HG02678 (cell line): ENCODE measurements around the gene PHOX2B.

Experiments
- ATAC-seq: cut with Tn5 transposase; IDR thresholded peaks from one replicate; pipeline ENCODE4 v1.9.1; 2021; ENCODE audit warnings: mild to moderate bottlenecking, moderate library complexity; ENCODE audit not compliant: unreplicated experiment

PHOX2B gene

DNA sequence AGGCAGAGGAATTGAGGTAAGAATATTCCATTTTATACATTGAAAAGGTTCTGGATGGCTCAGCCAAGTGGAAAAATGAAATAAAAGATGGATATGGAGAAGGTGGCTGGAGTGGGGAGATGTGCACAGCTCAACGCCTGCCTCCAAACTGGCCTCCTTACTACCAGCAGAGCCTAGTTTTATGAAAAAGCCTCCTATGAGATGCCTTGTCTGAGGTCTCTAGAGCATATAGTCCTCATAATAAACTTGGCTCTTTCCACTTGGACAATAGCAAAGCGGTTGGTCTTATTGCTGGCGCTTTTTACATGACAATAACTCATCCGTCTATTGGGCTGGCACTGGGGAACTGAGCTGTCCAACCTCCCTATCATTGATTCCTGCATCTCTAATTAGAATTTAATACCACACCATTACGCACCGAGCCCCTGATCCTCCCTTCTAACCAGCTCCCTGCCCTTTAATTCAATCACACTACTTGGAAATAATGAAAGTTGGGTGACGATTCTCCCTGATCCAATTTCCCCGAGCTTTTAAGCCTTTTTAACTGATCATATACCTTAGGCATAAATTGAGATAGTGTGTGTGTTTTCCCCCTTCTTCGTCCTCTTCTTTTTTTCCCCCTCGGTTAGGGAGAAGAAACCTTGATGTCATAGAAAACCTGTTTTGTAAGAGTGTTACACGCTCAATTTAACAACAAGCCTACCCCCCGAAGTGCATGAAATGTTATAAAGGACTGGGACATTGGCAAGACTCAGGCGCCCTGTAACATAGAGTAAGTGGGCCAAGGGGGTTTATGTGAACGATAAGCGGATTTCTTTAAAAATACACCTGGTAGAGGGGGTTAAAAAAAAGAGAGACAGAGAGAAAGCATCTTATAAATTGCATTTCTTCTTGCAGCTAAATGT lies at the start of gene PHOX2B:
TSS of gene PHOX2B (minus strand) at position 155 of the 905 bp plus-strand sequence. CDS start at position 40, 115 bp downstream.
- no peak for ATAC-seq

DNA sequence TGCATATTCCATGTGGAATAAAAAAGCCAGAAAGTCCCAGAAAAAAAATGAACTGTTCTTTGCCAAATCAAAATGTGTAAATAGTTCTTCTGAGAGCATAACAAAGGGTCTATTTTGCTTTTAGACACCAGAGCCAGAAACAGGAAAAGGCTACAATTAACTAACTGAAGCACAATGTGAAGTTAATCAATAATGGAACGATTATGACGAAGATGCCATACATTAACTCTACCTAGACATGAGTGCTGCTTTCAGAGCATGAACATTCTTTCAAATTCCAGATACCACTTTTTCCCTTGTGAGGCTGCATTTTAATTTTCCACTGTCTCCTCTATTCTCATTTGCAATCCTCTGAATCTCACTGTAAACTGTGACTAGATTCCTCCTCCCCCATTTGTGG lies 48.7 kb upstream of the PHOX2B start:
- no peak for ATAC-seq

GRCh38 chr4:41796545-41797210 lies 48.2 kb upstream of the PHOX2B start:
- no peak for ATAC-seq

DNA sequence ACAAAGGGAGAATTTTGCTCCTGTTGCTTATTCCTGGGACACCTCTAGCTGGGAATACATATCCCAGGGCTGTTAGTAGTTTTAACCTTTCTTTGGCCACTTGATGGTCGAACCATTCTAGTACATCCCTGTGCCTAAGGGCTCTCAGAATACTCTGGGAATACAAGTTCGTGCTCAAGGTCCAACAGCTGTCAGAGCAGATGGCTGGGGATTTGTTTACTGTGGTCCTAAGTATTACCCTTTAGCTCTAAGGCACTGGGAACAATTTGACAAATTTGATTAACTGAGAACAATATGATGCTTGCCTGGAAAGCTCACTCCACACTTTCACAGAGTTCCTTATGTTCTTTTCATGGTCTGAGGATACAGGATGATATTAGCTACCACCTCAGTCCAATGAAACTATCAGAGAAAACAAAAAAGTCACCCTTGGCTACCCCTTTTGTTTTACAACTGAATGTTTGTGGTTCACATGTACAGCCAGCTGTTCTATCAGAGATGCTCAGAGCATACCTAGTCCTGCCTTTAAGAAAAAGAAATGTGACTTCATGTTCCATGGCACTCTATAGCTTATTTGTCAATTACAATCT lies 47.4 kb upstream of the PHOX2B start:
- ATAC-seq, result no peak

- ATAC-seq, result no peak
These were observed 43.6 kb upstream of the PHOX2B start for GRCh38 chr4:41792166-41792565.

- ATAC-seq, result no peak
These were observed 43.0 kb upstream of the PHOX2B start for GRCh38 chr4:41791557-41791956.

GRCh38 chr4:41787931-41788330 lies 39.4 kb upstream of the PHOX2B start:
- ATAC-seq, result no peak

DNA sequence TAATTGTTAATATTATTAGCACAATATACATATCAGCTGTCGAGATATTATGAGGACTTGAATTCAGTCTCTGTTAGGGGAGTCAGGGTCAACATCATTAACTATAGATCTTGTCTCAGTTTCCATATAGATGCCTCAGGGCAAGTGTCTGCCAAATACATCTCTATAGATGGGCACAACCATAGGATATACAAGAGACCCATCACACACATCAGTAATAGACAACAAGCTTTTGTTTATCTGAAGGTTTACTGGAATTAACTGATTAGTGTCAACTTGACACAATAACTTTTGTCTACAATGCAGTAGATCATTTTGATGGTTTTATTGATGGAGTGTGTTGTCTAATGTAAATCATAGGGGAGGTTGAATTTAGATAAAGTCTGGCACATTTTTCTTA lies 37.1 kb upstream of the PHOX2B start:
- ATAC-seq, result no peak

DNA sequence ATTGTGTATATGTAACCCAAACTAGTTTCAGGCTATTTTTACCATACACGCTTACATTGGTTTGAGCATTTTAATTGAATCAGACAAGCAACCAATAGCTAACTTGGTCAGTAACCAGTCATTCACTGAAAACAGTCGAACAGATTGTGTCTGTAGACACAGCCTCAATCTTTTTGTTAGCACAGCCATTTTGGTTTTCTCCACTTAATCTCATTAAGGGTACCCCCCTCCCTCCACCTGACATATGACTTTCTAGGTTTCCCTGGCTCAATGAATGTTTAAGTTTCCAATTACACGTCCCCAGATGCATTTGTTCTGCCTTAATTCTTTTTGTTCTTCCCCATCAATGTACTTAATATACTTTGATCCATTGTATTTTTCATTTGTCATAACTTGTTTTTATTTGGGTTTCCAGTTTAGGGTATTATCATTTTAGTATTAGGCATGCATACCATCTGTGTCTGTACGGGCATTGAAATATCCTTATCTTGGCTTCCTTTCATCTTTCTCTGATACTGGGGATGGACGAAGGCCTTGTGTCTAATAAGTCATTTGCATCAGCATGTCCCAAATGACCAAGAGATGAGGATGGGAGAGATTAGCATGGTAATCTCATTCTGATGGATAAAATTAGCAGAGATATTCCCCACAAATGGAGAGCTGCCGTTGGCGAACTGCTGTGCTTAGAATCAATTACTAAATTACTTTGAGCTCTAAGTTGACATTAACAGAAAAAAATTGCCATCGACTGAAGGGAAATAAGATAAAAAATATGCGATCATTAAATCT lies 35.9 kb upstream of the PHOX2B start:
- ATAC-seq, result no peak

DNA sequence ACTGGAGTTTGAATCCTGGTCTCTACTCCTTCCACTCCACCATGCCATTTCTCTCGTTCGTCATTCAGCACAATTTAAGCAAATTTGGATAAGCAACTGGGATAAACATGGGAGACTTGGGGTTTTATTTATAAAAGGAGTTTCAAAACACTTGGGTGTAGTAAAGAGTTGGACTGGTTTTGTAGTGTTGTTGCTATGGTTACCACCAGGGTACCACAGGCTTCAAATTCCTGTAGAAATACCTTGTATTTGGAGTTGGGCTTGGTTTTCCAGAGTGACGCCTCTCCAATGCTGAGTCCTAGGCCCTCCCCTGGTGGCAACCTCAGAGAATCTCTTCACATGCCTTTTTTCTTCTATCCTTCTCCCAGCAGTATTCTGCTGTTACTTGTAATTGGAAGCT lies 27.9 kb upstream of the PHOX2B start:
- no peak for ATAC-seq

DNA sequence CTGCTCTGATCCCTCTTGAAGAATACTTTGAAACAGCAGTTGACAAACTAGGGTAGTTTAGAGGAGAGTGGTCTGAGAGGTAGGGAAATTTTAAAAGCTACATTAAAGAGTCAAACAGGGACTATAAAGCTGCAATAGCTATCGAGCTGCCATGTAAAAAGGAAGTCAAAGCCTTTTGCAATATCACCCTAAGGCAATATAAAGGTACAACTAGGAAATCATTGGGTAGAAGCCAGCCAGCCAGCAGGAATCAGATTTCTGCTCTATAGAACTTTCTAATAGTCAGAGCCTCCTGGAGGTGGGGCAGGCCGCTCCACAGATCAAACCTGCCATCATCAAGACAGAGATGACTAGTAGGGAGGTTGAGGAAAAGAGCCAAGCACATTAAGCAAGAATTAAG lies 15.2 kb upstream of the PHOX2B start:
- no peak for ATAC-seq

- ATAC-seq, result no peak
These were observed 10.4 kb upstream of the PHOX2B start for GRCh38 chr4:41758884-41759283.

- ATAC-seq, result no peak
These were observed 9.1 kb upstream of the PHOX2B start for GRCh38 chr4:41757521-41758156.

GRCh38 chr4:41753942-41754341 lies 5.4 kb upstream of the PHOX2B start:
- ATAC-seq, result no peak

GRCh38 chr4:41752081-41752836 lies 3.7 kb upstream of the PHOX2B start:
- no peak for ATAC-seq

DNA sequence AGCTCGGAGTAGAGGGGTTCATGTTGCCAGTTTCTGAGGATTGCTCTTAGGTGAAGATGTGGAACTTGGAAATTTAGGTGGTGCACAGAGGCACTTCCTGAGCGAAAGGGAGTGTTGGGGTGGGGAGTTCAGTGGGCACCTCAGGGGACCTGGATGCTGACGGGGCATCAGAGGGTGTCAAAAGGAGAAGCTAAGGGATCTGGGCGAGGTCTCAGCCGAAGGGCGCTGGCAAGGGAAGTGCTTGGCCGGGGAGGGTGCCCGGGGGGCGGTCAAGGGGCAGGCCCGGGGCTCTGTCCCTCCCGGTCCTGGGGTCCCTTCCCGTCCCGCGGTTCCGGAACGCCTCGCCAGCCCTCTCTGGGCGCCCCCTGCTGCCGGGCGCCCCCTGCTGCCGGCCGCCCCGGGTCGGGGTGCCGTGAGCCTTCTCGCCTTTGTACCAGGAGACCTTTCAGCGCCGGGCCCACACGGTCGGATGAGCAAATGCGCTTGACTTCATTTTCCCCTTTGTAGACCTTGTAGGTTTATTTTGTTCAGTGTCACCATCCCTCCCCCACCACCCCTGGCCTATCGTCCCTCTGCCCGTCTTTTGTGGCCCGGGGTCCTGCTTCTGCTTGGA lies 3.0 kb upstream of the PHOX2B start:
- no peak for ATAC-seq

DNA sequence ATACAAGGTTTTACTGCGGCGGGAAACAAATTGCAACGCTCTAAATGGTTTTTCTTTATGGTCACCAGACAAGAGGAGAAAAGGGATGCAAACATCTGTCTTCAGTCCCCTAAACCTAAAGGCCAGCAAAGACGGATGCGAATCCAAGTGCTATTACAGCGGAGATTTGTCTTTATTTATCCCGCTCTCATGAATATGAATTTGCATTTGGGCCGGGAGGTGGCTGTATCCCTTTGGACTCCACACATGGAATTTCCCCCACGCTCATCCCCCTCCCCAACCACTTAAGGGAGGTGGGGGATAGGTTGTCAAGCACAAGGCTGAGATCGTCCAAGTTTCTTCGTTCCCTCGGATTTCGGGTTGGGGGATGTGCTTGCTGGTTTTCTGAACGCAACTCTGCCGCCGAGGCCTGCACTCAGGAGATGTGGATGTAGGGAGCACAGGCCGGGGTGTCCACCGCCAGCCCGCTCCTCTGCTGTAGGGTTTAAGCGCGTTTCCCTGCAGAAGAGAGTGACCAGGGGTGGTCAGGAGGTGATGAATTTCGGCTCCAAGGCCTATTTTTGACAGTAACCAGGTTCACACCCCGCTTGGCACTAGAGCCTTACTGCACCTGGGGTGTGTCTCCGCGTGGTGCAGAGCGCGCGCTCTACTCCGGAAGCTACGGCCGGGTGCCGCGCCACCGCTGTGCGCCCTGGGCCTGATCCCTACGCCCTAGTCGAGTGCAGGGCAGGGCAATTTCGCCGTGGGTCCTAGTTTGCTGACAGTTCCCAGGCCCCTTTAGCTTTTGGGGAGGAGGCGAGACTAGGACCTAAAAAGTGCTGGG lies 2.3 kb upstream of the PHOX2B start:
- no peak for ATAC-seq

DNA sequence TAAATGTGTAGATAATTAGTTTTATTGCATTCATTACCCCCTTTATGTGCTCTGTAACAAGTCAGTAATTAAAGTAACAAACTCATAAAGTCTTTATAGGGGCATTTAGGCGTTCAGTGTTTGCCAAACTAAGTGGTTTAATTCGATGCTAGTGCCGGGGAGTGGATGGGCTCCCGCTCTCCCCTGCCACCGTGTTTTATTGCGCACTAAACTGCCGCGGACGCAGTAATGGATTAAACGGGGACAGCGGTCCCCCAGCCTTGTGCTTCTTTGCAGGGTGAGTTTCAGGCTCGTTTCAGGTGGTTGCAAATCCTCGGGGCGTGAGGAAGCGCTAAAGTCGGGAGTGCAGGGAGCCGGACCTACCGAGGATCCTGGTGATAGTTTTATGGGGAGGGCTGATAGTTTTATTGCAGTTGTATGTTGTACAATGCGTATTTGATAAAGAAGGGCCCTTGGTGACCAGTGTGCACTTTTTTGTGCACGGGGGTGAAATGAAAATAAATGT lies 1.6 kb upstream of the PHOX2B start:
- ATAC-seq, result no peak
